Measurements from ENCODE around the gene CRADD.

CRADD gene

GRCh38 chr12:93725531-93725930 is 48.4 kb downstream of the CRADD start:
- H3K9me3 ChIP-seq (ENCODE audit: control insufficient read depth, low read length), result peaks cover 7% of the 10 kb centered on the region
- no peak for DNase-seq (ENCODE audit: low read depth)
- H3K27me3 ChIP-seq (replicated peaks; ENCODE audit: control insufficient read depth, insufficient read depth, low read length), result no peaks in the 10 kb centered on the region
- no peaks in the 10 kb centered on the region for H3K36me3 ChIP-seq (ENCODE audit: control insufficient read depth, insufficient read depth, low read length, severe bottlenecking)
- H3K4me3 ChIP-seq (ENCODE audit: low read length), result no peak overlapping the region
- no peak overlapping the region for H3K9ac ChIP-seq (ENCODE audit: low read length)
- peaks cover 9% of the 10 kb centered on the region for H3K4me1 ChIP-seq (ENCODE audit: control insufficient read depth, insufficient read depth, low read length)

DNA sequence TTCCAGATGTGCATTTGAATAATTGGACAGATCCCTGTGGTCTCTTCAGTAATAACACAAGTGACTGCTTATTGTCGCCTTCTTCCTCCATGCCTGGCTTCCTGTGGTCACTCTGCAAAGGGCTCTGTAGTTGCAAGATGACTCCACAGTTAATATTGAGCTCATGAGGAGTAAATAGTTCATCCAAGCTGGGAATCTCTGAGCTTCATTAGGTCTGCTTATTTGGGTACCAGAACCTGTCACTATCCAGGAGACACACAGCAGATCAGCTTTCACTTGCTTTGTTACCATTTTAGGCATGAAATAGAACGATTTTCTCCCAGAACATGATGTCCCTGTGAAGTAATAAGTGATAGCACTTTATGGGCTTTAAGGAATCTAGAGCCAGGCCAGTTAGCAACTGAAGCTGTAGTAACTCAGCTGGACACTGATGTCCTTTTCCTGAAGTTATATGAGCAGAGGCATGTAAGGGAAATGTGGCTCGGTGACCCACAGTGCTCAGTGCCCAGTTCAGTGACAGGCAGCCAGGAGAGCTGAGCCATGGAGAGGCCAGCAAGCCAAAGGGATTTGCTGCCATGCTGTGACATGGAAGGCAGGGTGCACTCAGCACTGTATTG is 50.1 kb downstream of the CRADD start:
- Histone ChIP-seq H3K27me3 (replicated peaks; ENCODE audit: control insufficient read depth, insufficient read depth, low read length) (no peaks in the 10 kb centered on the region), H3K9ac (ENCODE audit: low read length) (no peak overlapping the region), H3K4me3 (ENCODE audit: low read length) (no peak overlapping the region), H3K36me3 (ENCODE audit: control insufficient read depth, insufficient read depth, low read length, severe bottlenecking) (no peaks in the 10 kb centered on the region), H3K4me1 (ENCODE audit: control insufficient read depth, insufficient read depth, low read length) (peaks cover 16% of the 10 kb centered on the region), H3K9me3 (ENCODE audit: control insufficient read depth, low read length) (peaks cover 5% of the 10 kb centered on the region)
- peak; percentile 37 for DNase-seq (ENCODE audit: low read depth)

GRCh38 chr12:93727911-93728310 is 50.7 kb downstream of the CRADD start:
- DNase-seq (ENCODE audit: low read depth), result no peak
- no peak overlapping the region for H3K9ac ChIP-seq (ENCODE audit: low read length)
- no peaks in the 10 kb centered on the region for H3K9me3 ChIP-seq (ENCODE audit: control insufficient read depth, low read length)
- H3K4me3 ChIP-seq (ENCODE audit: low read length), result no peak overlapping the region
- no peaks in the 10 kb centered on the region for H3K36me3 ChIP-seq (ENCODE audit: control insufficient read depth, insufficient read depth, low read length, severe bottlenecking)
- H3K4me1 ChIP-seq (ENCODE audit: control insufficient read depth, insufficient read depth, low read length), result peaks cover 16% of the 10 kb centered on the region
- H3K27me3 ChIP-seq (replicated peaks; ENCODE audit: control insufficient read depth, insufficient read depth, low read length), result no peaks in the 10 kb centered on the region

DNA sequence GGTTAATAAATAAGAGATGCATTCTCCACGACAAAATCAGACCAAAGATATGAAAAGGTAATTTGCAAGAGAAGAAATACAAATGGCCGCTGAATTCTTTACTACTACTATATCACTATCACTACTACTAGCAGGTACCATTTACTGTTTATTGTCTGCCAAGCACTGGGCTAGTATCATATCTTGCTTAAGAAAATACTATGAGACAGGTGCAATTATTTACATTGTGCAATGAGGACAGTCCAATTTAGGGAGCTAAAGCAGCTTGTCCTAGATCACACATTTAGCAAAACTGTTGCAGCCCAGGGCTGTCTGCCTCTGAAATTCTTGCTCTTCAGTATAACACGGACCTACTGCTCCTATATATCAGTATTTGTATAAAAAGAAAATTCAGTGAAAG is 52.8 kb downstream of the CRADD start:
- Histone ChIP-seq H3K9ac (ENCODE audit: low read length) (no peak overlapping the region), H3K4me1 (ENCODE audit: control insufficient read depth, insufficient read depth, low read length) (peaks cover 16% of the 10 kb centered on the region), H3K4me3 (ENCODE audit: low read length) (no peak overlapping the region), H3K9me3 (ENCODE audit: control insufficient read depth, low read length) (no peaks in the 10 kb centered on the region), H3K36me3 (ENCODE audit: control insufficient read depth, insufficient read depth, low read length, severe bottlenecking) (no peaks in the 10 kb centered on the region), H3K27me3 (replicated peaks; ENCODE audit: control insufficient read depth, insufficient read depth, low read length) (no peaks in the 10 kb centered on the region)
- no peak for DNase-seq (ENCODE audit: low read depth)

GRCh38 chr12:93733358-93733757 is 56.2 kb downstream of the CRADD start:
- H3K36me3 ChIP-seq (ENCODE audit: control insufficient read depth, insufficient read depth, low read length, severe bottlenecking), result no peaks in the 10 kb centered on the region
- no peak overlapping the region for H3K9ac ChIP-seq (ENCODE audit: low read length)
- H3K27me3 ChIP-seq (replicated peaks; ENCODE audit: control insufficient read depth, insufficient read depth, low read length), result no peaks in the 10 kb centered on the region
- H3K4me1 ChIP-seq (ENCODE audit: control insufficient read depth, insufficient read depth, low read length), result peaks cover 17% of the 10 kb centered on the region
- no peak overlapping the region for H3K4me3 ChIP-seq (ENCODE audit: low read length)
- no peak for DNase-seq (ENCODE audit: low read depth)
- no peaks in the 10 kb centered on the region for H3K9me3 ChIP-seq (ENCODE audit: control insufficient read depth, low read length)

- no peaks in the 10 kb centered on the region for H3K36me3 ChIP-seq (ENCODE audit: control insufficient read depth, insufficient read depth, low read length, severe bottlenecking)
- peaks cover 22% of the 10 kb centered on the region for H3K4me1 ChIP-seq (ENCODE audit: control insufficient read depth, insufficient read depth, low read length)
- no peak overlapping the region for H3K9ac ChIP-seq (ENCODE audit: low read length)
- no peak for DNase-seq (ENCODE audit: low read depth)
- no peaks in the 10 kb centered on the region for H3K27me3 ChIP-seq (replicated peaks; ENCODE audit: control insufficient read depth, insufficient read depth, low read length)
- H3K4me3 ChIP-seq (ENCODE audit: low read length), result no peak overlapping the region
- no peaks in the 10 kb centered on the region for H3K9me3 ChIP-seq (ENCODE audit: control insufficient read depth, low read length)
These were observed 56.8 kb downstream of the CRADD start for GRCh38 chr12:93733928-93734327.

DNA sequence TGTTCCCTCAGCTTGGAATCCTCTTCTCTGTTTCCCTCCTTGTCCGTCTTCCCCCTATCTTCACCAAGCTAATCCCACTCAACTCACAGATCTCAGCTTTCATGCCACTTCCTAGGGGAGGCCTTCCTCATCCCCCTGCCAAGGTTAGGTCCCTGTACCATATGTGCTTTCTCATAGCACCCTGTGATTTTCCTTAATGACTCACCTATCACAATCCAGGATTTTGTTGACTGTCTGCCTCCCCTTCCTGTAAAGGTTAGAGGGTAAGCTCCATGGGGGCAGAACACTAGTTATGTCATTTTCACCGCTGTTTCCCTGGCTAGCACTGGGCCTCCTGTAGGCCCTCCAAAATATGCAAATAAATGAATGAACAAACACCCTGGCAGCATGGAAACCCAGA is 57.6 kb downstream of the CRADD start:
- no peak overlapping the region for H3K4me3 ChIP-seq (ENCODE audit: low read length)
- no peak for DNase-seq (ENCODE audit: low read depth)
- H3K36me3 ChIP-seq (ENCODE audit: control insufficient read depth, insufficient read depth, low read length, severe bottlenecking), result no peaks in the 10 kb centered on the region
- H3K4me1 ChIP-seq (ENCODE audit: control insufficient read depth, insufficient read depth, low read length), result peaks cover 24% of the 10 kb centered on the region
- H3K27me3 ChIP-seq (replicated peaks; ENCODE audit: control insufficient read depth, insufficient read depth, low read length), result no peaks in the 10 kb centered on the region
- no peak overlapping the region for H3K9ac ChIP-seq (ENCODE audit: low read length)
- H3K9me3 ChIP-seq (ENCODE audit: control insufficient read depth, low read length), result no peaks in the 10 kb centered on the region

DNA sequence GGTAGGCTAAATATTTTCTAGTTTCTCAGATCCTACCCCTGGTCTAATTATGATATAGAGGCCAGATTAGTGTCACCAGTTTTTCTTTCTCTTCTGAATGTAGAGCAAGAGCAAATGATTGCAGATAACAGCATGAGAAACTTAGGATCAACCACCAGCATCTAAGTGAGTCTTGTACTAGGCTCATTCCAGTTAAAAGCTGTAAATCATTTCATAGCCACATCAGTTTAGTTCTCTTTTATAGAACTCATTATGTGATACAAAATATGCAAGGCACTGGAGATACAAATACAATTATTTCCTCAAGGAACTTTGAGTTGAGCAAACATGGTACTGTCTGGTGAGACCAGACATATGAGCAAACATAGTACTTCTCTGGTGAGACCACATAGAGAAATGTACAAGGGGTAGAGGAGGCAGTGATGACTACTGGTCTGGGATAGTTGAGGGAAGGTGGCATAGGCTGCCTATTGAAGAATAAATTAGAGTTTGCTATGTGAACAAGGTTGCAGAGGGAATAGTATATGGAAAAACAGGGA is 59.5 kb downstream of the CRADD start:
- Histone ChIP-seq H3K9me3 (ENCODE audit: control insufficient read depth, low read length) (no peaks in the 10 kb centered on the region), H3K36me3 (ENCODE audit: control insufficient read depth, insufficient read depth, low read length, severe bottlenecking) (no peaks in the 10 kb centered on the region), H3K4me3 (ENCODE audit: low read length) (no peak overlapping the region), H3K27me3 (replicated peaks; ENCODE audit: control insufficient read depth, insufficient read depth, low read length) (no peaks in the 10 kb centered on the region), H3K9ac (ENCODE audit: low read length) (no peak overlapping the region), H3K4me1 (ENCODE audit: control insufficient read depth, insufficient read depth, low read length) (peaks cover 26% of the 10 kb centered on the region)
- DNase-seq (ENCODE audit: low read depth), result no peak

DNA sequence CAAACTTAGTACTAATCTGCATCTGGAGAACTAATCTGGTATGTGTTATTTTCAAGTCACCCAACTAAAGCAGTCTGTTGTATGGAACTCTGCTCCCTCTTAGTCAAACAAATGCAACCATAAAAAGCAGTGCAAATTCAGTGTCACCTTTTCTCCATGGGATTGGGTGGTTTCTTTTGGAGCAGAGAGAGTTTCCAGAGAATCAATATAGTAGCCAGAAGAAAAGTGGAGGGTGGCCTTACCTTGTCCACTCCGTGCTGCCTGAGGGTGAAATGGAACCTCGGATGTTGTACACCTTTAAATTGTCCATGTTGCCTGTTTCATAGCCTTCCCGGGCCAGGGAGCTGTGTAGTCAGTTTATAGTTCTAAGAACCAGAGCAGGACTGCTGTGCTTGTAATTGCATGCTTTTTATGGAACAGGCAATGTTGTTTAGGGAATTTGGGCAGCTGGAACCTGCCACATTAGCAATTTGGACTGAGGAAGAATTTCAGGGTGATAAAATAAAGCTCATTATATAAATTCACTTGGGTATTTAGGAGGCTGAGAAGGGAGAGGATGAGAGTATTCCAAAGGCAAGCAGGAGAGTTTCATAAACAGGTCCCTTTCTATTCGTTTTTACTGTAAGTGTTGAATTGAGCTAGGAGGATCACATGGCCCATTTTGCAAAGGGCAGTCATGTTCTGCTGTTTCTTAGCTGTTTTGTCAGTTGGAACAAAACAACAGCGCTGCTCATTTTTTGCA is 60.5 kb downstream of the CRADD start:
- DNase-seq (ENCODE audit: low read depth), result no peak

GRCh38 chr12:93738199-93739058 is 61.3 kb downstream of the CRADD start:
- DNase-seq (ENCODE audit: low read depth), result no peak
- Histone ChIP-seq H3K4me1 (ENCODE audit: control insufficient read depth, insufficient read depth, low read length) (peaks cover 32% of the 10 kb centered on the region), H3K9me3 (ENCODE audit: control insufficient read depth, low read length) (no peaks in the 10 kb centered on the region), H3K36me3 (ENCODE audit: control insufficient read depth, insufficient read depth, low read length, severe bottlenecking) (no peaks in the 10 kb centered on the region), H3K27me3 (replicated peaks; ENCODE audit: control insufficient read depth, insufficient read depth, low read length) (no peaks in the 10 kb centered on the region), H3K4me3 (ENCODE audit: low read length) (peak overlapping the region; percentile 64), H3K9ac (ENCODE audit: low read length) (peak overlapping the region; percentile 56)

More for the DNA sequence above, 60.5 kb downstream of the CRADD start:
- H3K36me3 ChIP-seq (ENCODE audit: control insufficient read depth, insufficient read depth, low read length, severe bottlenecking), result no peaks in the 10 kb centered on the region
- no peaks in the 10 kb centered on the region for H3K9me3 ChIP-seq (ENCODE audit: control insufficient read depth, low read length)
- peak overlapping the region; percentile 56 for H3K9ac ChIP-seq (ENCODE audit: low read length)
- H3K27me3 ChIP-seq (replicated peaks; ENCODE audit: control insufficient read depth, insufficient read depth, low read length), result no peaks in the 10 kb centered on the region
- H3K4me1 ChIP-seq (ENCODE audit: control insufficient read depth, insufficient read depth, low read length), result peaks cover 26% of the 10 kb centered on the region
- peak overlapping the region; percentile 64 for H3K4me3 ChIP-seq (ENCODE audit: low read length)

DNA sequence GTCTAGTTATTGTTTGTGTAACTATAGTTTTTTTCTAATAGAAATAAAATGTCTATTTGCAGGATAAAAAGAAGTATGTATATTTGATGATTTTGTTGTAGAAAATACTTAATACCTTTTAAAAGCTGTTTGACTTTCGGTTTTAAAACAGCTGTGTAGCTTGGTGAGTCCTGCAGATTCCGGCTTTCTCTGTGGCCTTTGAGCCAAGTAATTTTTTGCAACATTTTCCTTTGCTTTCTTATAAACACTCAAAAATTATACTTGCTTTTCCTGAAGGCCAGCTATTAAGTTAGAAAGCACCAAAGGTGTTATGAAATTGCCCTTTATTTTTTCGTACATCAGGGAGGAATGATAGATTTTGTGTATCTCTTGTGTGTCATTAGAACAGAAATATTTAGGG is 63.6 kb downstream of the CRADD start:
- no peak for DNase-seq (ENCODE audit: low read depth)
- no peaks in the 10 kb centered on the region for H3K36me3 ChIP-seq (ENCODE audit: control insufficient read depth, insufficient read depth, low read length, severe bottlenecking)
- H3K4me3 ChIP-seq (ENCODE audit: low read length), result peak overlapping the region; percentile 91
- no peaks in the 10 kb centered on the region for H3K27me3 ChIP-seq (replicated peaks; ENCODE audit: control insufficient read depth, insufficient read depth, low read length)
- H3K4me1 ChIP-seq (ENCODE audit: control insufficient read depth, insufficient read depth, low read length), result peaks cover 35% of the 10 kb centered on the region
- H3K9me3 ChIP-seq (ENCODE audit: control insufficient read depth, low read length), result no peaks in the 10 kb centered on the region
- H3K9ac ChIP-seq (ENCODE audit: low read length), result peak overlapping the region; percentile 86
